ENCODE data around the gene FMO2.

Gene FMO2

GRCh38 chr1:171198081-171198480, 13.0 kb downstream of the FMO2 start:
- Mint-ChIP-seq H3K9me3 (no peaks in the 10 kb centered on the region), H3K27ac (no peak overlapping the region), H3K36me3 (ENCODE audit: low read depth) (no peaks in the 10 kb centered on the region), H3K27me3 (peaks cover 2% of the 10 kb centered on the region), H3K4me1 (no peaks in the 10 kb centered on the region), H3K4me3 (no peak overlapping the region)
- DNase-seq (no peak), ATAC-seq (no peak)

- Mint-ChIP-seq H3K27ac (no peak overlapping the region), H3K36me3 (ENCODE audit: low read depth) (no peaks in the 10 kb centered on the region), H3K4me1 (no peaks in the 10 kb centered on the region), H3K4me3 (no peak overlapping the region), H3K27me3 (no peaks in the 10 kb centered on the region), H3K9me3 (no peaks in the 10 kb centered on the region)
- DNase-seq (no peak), ATAC-seq (no peak)
Measured at GRCh38 chr1:171204296-171204695, 19.2 kb downstream of the FMO2 start.

- H3K4me1 Mint-ChIP-seq, result no peaks in the 10 kb centered on the region
- H3K4me3 Mint-ChIP-seq, result no peak overlapping the region
Measured at GRCh38 chr1:171206204-171206977, 21.3 kb downstream of the FMO2 start.

GRCh38 chr1:171206978-171207355, 21.9 kb downstream of the FMO2 start:
- no peaks in the 10 kb centered on the region for H3K9me3 Mint-ChIP-seq
- ATAC-seq, result no peak
- H3K36me3 Mint-ChIP-seq (ENCODE audit: low read depth), result no peaks in the 10 kb centered on the region
- no peaks in the 10 kb centered on the region for H3K27me3 Mint-ChIP-seq
- H3K27ac Mint-ChIP-seq, result no peak overlapping the region
- H3K4me1 Mint-ChIP-seq, result no peaks in the 10 kb centered on the region
- H3K4me3 Mint-ChIP-seq, result no peak overlapping the region
- DNase-seq, result no peak

More at GRCh38 chr1:171206204-171206977, 21.3 kb downstream of the FMO2 start:
- DNase-seq (no peak), ATAC-seq (no peak)
- Mint-ChIP-seq H3K9me3 (no peaks in the 10 kb centered on the region), H3K27ac (no peak overlapping the region), H3K27me3 (no peaks in the 10 kb centered on the region), H3K36me3 (ENCODE audit: low read depth) (no peaks in the 10 kb centered on the region)

GRCh38 chr1:171207377-171207776, 22.3 kb downstream of the FMO2 start:
- Mint-ChIP-seq H3K27ac (no peak overlapping the region), H3K36me3 (ENCODE audit: low read depth) (no peaks in the 10 kb centered on the region), H3K9me3 (no peaks in the 10 kb centered on the region), H3K4me1 (no peaks in the 10 kb centered on the region), H3K4me3 (no peak overlapping the region), H3K27me3 (no peaks in the 10 kb centered on the region)
- ATAC-seq (no peak), DNase-seq (no peak)

GRCh38 chr1:171210355-171210754, 25.3 kb downstream of the FMO2 start:
- Mint-ChIP-seq H3K4me1 (peaks cover 2% of the 10 kb centered on the region), H3K27me3 (no peaks in the 10 kb centered on the region)
- DNase-seq, result no peak

GRCh38 chr1:171212607-171213351, 27.7 kb downstream of the FMO2 start:
- peaks cover 8% of the 10 kb centered on the region for H3K27me3 Mint-ChIP-seq
- no peak for DNase-seq
- H3K27ac Mint-ChIP-seq, result no peak overlapping the region
- H3K4me3 Mint-ChIP-seq, result no peak overlapping the region
- ATAC-seq, result no peak
- peaks cover 2% of the 10 kb centered on the region for H3K4me1 Mint-ChIP-seq
- no peaks in the 10 kb centered on the region for H3K9me3 Mint-ChIP-seq
- no peaks in the 10 kb centered on the region for H3K36me3 Mint-ChIP-seq (ENCODE audit: low read depth)

More at GRCh38 chr1:171210355-171210754, 25.3 kb downstream of the FMO2 start:
- Mint-ChIP-seq H3K4me3 (no peak overlapping the region), H3K36me3 (ENCODE audit: low read depth) (no peaks in the 10 kb centered on the region), H3K27ac (no peak overlapping the region), H3K9me3 (no peaks in the 10 kb centered on the region)
- ATAC-seq, result no peak

- Mint-ChIP-seq H3K36me3 (ENCODE audit: low read depth) (no peaks in the 10 kb centered on the region), H3K4me1 (peaks cover 2% of the 10 kb centered on the region)
Measured at GRCh38 chr1:171213559-171214454, 28.7 kb downstream of the FMO2 start.

GRCh38 chr1:171217658-171218443, 32.8 kb downstream of the FMO2 start:
- DNase-seq, result no peak
- Mint-ChIP-seq H3K27me3 (peaks cover 15% of the 10 kb centered on the region), H3K4me3 (no peak overlapping the region), H3K36me3 (ENCODE audit: low read depth) (no peaks in the 10 kb centered on the region), H3K27ac (no peak overlapping the region), H3K4me1 (peaks cover 2% of the 10 kb centered on the region), H3K9me3 (no peaks in the 10 kb centered on the region)
- ATAC-seq, result no peak

More at GRCh38 chr1:171213559-171214454, 28.7 kb downstream of the FMO2 start:
- DNase-seq (no peak), ATAC-seq (no peak)
- Mint-ChIP-seq H3K9me3 (no peaks in the 10 kb centered on the region), H3K27me3 (peaks cover 13% of the 10 kb centered on the region), H3K4me3 (no peak overlapping the region), H3K27ac (no peak overlapping the region)

GRCh38 chr1:171218661-171219060, 33.6 kb downstream of the FMO2 start:
- peaks cover 15% of the 10 kb centered on the region for H3K27me3 Mint-ChIP-seq
- DNase-seq (no peak), ATAC-seq (no peak)
- H3K36me3 Mint-ChIP-seq (ENCODE audit: low read depth), result no peaks in the 10 kb centered on the region
- no peaks in the 10 kb centered on the region for H3K9me3 Mint-ChIP-seq
- H3K27ac Mint-ChIP-seq, result no peak overlapping the region
- H3K4me3 Mint-ChIP-seq, result no peak overlapping the region
- H3K4me1 Mint-ChIP-seq, result no peaks in the 10 kb centered on the region

GRCh38 chr1:171219346-171220080, 34.4 kb downstream of the FMO2 start:
- Mint-ChIP-seq H3K36me3 (ENCODE audit: low read depth) (no peaks in the 10 kb centered on the region), H3K4me3 (no peak overlapping the region), H3K27me3 (peaks cover 15% of the 10 kb centered on the region), H3K27ac (no peak overlapping the region), H3K9me3 (no peaks in the 10 kb centered on the region), H3K4me1 (no peaks in the 10 kb centered on the region)
- no peak for ATAC-seq
- no peak for DNase-seq

- Mint-ChIP-seq H3K4me1 (no peaks in the 10 kb centered on the region), H3K36me3 (ENCODE audit: low read depth) (no peaks in the 10 kb centered on the region), H3K27me3 (peaks cover 15% of the 10 kb centered on the region), H3K9me3 (no peaks in the 10 kb centered on the region), H3K4me3 (no peak overlapping the region), H3K27ac (no peak overlapping the region)
- DNase-seq (no peak), ATAC-seq (no peak)
Measured at GRCh38 chr1:171220081-171220420, 35.0 kb downstream of the FMO2 start.

GRCh38 chr1:171220581-171221054, 35.5 kb downstream of the FMO2 start:
- Mint-ChIP-seq H3K27ac (no peak overlapping the region), H3K4me1 (no peaks in the 10 kb centered on the region), H3K36me3 (ENCODE audit: low read depth) (no peaks in the 10 kb centered on the region), H3K9me3 (no peaks in the 10 kb centered on the region), H3K4me3 (no peak overlapping the region), H3K27me3 (peaks cover 15% of the 10 kb centered on the region)
- ATAC-seq, result no peak
- DNase-seq, result no peak

All from activated naive CD8-positive, alpha-beta T cell treated with anti-CD3 and anti-CD28 coated beads, Interleukin-2, amount 50 U/mL, for 24 hours (primary cell).